HL-60 (cell line): ENCODE data around the gene TMEM150B.

Source experiments
- DNase-seq, 2 experiments: peaks; one replicate each; pipeline ENCODE4 v3.0.0-alpha.2; 2010 to 2020; ENCODE audit warnings: low read depth in 1 of 2, low spot score in 1 of 2
- H3K27ac ChIP-seq: fragments of 250-450 bp; sonication (Bioruptor Pico); replicated peaks from 2 replicates; pipeline ENCODE4 v1.5.1; 2020; ENCODE audit warnings: mild to moderate bottlenecking, moderate library complexity
- H3K27me3 ChIP-seq: fragments of 250-450 bp; sonication (Bioruptor Pico); 2 replicates; pipeline ENCODE4 v1.5.1; 2021; ENCODE audit warnings: mild to moderate bottlenecking, moderate library complexity; ENCODE audit not compliant: insufficient read depth, poor library complexity, severe bottlenecking
- H3K4me3 ChIP-seq: replicated peaks from 2 replicates; pipeline ENCODE4 v1.5.1; 2011; ENCODE audit warnings: mild to moderate bottlenecking, control low read depth, low read length; ENCODE audit not compliant: insufficient read depth
- GABPA ChIP-seq: IDR thresholded peaks from 2 replicates; pipeline ENCODE4 v1.6.1; 2012; ENCODE audit warnings: low read depth
- POLR2AphosphoS5 ChIP-seq: IDR thresholded peaks from 2 replicates; pipeline ENCODE4 v1.6.1; 2012; ENCODE audit warnings: low read depth
- SPI1 ChIP-seq: IDR thresholded peaks from 2 replicates; pipeline ENCODE4 v1.6.1; 2012; ENCODE audit warnings: low read depth, mild to moderate bottlenecking, borderline replicate concordance
- TF ChIP-seq, protein P1 (sequence below): IDR thresholded peaks from one replicate; pipeline ENCODE4 v1.5.1; 2011; ENCODE audit warnings: low read length, control low read depth, inconsistent platforms; ENCODE audit not compliant: insufficient read depth
- TF ChIP-seq, protein P2 (sequence below): IDR thresholded peaks from 2 replicates; pipeline ENCODE4 v1.6.1; 2012; ENCODE audit warnings: low read depth; ENCODE audit not compliant: insufficient replicate concordance

TMEM150B gene

DNA sequence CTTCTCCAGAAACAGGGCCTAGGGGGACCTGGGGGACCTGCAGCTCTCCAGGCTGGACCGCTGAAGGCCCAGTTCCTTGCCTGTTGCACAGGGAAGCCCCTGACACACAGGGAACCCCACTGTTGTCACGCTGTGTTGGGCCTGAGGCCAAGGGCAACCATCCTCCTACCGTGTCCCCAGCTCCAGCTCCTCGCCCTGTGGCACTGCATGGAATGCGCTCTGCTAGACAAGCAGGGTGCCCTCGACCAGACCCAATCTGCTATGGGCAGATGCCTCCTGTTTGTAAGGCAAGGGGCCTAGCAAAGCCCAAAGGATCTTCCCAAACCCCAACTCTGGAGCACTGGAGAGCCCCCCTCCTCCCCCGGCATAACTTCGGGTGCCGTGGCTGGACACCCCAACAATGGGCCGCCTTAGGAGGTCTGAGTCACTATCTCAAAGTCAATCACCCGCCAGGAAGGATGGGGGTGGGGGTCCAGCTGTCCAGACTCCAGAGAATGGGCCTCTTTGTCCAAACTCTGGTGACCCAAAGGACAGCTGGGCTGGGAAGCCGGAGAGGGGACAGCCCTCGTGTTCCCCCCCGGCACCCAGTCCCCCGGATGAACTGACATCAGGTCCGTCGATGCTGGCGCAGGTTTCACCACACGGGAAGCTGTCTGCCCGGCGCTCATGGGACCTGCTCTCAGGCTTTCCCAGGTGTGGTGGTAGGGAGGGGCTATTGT lies 37.6 kb downstream of the TMEM150B start:
- Histone ChIP-seq H3K27ac (no peak overlapping the region), H3K27me3 (peaks cover 3% of the 10 kb centered on the region), H3K4me3 (no peak overlapping the region)
- no peak for DNase-seq
- TF ChIP-seq, protein P1, sequence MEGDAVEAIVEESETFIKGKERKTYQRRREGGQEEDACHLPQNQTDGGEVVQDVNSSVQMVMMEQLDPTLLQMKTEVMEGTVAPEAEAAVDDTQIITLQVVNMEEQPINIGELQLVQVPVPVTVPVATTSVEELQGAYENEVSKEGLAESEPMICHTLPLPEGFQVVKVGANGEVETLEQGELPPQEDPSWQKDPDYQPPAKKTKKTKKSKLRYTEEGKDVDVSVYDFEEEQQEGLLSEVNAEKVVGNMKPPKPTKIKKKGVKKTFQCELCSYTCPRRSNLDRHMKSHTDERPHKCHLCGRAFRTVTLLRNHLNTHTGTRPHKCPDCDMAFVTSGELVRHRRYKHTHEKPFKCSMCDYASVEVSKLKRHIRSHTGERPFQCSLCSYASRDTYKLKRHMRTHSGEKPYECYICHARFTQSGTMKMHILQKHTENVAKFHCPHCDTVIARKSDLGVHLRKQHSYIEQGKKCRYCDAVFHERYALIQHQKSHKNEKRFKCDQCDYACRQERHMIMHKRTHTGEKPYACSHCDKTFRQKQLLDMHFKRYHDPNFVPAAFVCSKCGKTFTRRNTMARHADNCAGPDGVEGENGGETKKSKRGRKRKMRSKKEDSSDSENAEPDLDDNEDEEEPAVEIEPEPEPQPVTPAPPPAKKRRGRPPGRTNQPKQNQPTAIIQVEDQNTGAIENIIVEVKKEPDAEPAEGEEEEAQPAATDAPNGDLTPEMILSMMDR, result no peak
- TF ChIP-seq, protein P2, sequence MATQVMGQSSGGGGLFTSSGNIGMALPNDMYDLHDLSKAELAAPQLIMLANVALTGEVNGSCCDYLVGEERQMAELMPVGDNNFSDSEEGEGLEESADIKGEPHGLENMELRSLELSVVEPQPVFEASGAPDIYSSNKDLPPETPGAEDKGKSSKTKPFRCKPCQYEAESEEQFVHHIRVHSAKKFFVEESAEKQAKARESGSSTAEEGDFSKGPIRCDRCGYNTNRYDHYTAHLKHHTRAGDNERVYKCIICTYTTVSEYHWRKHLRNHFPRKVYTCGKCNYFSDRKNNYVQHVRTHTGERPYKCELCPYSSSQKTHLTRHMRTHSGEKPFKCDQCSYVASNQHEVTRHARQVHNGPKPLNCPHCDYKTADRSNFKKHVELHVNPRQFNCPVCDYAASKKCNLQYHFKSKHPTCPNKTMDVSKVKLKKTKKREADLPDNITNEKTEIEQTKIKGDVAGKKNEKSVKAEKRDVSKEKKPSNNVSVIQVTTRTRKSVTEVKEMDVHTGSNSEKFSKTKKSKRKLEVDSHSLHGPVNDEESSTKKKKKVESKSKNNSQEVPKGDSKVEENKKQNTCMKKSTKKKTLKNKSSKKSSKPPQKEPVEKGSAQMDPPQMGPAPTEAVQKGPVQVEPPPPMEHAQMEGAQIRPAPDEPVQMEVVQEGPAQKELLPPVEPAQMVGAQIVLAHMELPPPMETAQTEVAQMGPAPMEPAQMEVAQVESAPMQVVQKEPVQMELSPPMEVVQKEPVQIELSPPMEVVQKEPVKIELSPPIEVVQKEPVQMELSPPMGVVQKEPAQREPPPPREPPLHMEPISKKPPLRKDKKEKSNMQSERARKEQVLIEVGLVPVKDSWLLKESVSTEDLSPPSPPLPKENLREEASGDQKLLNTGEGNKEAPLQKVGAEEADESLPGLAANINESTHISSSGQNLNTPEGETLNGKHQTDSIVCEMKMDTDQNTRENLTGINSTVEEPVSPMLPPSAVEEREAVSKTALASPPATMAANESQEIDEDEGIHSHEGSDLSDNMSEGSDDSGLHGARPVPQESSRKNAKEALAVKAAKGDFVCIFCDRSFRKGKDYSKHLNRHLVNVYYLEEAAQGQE, result no peak
- TF ChIP-seq SPI1 (no peak), POLR2AphosphoS5 (no peak), GABPA (no peak)

DNA sequence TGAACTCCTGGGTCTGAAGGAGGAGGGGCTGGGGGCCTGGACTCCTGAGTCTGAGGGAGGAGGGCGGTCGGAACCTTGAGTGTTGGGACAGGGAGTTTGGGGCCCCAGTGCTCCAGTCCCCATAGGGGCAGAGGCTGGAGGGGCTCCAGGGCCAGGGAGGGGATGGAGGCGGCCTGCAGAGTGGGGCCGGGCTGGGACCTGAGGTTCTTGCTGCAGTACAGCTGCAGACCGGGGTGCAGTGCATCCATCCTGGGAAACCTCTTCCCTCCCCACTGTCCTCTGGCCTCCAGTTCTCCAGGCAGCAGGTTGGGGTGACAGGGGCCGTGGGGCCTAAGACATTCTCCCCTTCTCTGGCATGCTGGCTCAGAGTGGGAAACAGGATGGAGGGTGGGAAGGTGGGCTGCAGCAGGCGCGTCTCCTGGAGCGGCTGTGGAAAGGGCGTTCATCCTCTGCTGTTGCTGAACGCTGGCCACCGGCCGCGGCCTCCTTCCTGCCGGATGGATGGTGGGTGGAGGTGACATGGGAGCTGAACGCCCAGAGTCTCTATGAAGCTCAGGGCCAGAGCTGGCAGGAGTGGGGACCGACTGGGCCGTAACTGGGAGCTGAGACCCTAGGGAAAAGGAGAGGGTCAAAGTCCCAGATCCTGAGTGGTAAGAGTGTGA lies 39.8 kb downstream of the TMEM150B start:
- Histone ChIP-seq H3K27ac (no peak overlapping the region), H3K27me3 (peaks cover 3% of the 10 kb centered on the region), H3K4me3 (no peak overlapping the region)
- DNase-seq, result no peak
- TF ChIP-seq GABPA (no peak), POLR2AphosphoS5 (no peak), SPI1 (no peak)
- TF ChIP-seq, protein P2, result no peak
- TF ChIP-seq, protein P1, result no peak

DNA sequence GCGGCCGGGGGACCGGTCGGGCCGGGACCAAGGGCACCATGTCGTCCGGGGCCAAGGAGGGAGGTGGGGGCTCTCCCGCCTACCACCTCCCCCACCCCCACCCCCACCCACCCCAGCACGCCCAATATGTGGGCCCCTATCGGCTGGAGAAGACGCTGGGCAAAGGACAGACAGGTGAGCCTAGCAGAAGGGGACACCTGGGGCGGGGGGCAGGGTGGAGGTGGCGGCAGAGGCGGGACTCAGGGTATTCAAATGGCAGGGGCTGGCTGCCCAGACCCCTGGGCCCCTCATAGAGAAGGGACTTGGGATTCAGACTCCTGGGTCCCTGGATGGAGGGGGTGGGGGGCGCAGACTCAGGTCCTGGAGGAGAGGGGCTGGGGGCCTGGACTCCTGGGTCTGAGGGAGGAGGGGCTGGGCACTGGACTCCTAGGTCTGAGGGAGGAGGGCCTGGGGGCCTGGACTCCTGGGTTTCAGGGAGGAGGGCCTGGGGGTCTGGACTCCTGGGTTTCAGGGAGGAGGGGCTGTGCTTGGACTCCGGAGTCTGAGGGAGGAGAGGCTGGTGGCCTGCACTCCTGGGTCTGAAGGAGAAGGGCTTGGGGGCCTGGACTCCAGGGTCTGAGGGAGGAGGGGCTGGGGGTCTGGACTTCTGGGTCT lies 40.6 kb downstream of the TMEM150B start:
- Histone ChIP-seq H3K4me3 (no peak overlapping the region), H3K27me3 (peaks cover 3% of the 10 kb centered on the region), H3K27ac (no peak overlapping the region)
- TF ChIP-seq SPI1, result no peak
- TF ChIP-seq, protein P2, result no peak
- TF ChIP-seq GABPA, result no peak
- no peak for TF ChIP-seq POLR2AphosphoS5
- TF ChIP-seq, protein P1, result no peak
- DNase-seq, result no peak
